H1 (cell line): ENCODE data around the gene PJVK. TPM values are rescaled to one million over a fixed set of nuclear protein-coding genes. Genes with fewer than 3 reads are reported as not detected.

Experiments used
- KDM5A ChIP-seq: fragments of 200-600 bp; IDR thresholded peaks from 2 replicates; pipeline ENCODE4 v1.7.1; 2012; ENCODE audit warnings: mild to moderate bottlenecking, low read length, inconsistent platforms, mixed read lengths
- RFX5 ChIP-seq: IDR thresholded peaks from 2 replicates; pipeline ENCODE4 v1.6.1; 2011; ENCODE audit warnings: low read depth, low read length, improper control_type of control experiment, borderline replicate concordance
- SP4 ChIP-seq: IDR thresholded peaks from 2 replicates; pipeline ENCODE4 v1.6.1; 2012; ENCODE audit warnings: low read length, inconsistent platforms
- polyA plus RNA-seq, 7 experiments: library from polyadenylated mRNA; depleted of rRNA in 3 of 7; stranded (reverse) in 5 of 7; unstranded in 2 of 7; fragments of >200 nt in 5 of 7; fragments of 200-250 nt in 2 of 7; gene quantifications; 1 replicate in 5 of 7; 2 replicates in 1 of 7; 4 replicates in 1 of 7; pipeline versions ENCODE4 v1.2.1 to v1.2.3, GENCODE V29; 2011 to 2013; ENCODE audit warnings: missing spikeins in 2 of 7, mixed read lengths in 2 of 7
- total RNA-seq: library from RNA; stranded (reverse); fragmentation: NEBNext Ultra II Directional; extraction: Animal tissue kit (Norgen Biotek cat#: 25700); gene quantifications from 2 replicates; pipeline ENCODE4 v1.2.1, GENCODE V29; 2021
- TF ChIP-seq, protein P1 (sequence below): IDR thresholded peaks from 2 replicates; pipeline ENCODE4 v1.6.1; 2011; ENCODE audit warnings: low read length, improper control_type of control experiment
- TF ChIP-seq, protein P2 (sequence below): IDR thresholded peaks from 2 replicates; pipeline ENCODE4 v1.6.1; 2011; ENCODE audit warnings: low read depth, mild to moderate bottlenecking, low read length; ENCODE audit not compliant: insufficient read depth

PJVK gene
- total and polyA plus RNA-seq, 2 of the 8 experiments (the other 6 are each of a cell fraction or from before 2014, with no cell fraction given) = 2.4 to 2.8 TPM

GRCh38 chr2:178457390-178457886 lies 6.3 kb downstream of the PJVK start (continued):
- TF ChIP-seq, protein P1, sequence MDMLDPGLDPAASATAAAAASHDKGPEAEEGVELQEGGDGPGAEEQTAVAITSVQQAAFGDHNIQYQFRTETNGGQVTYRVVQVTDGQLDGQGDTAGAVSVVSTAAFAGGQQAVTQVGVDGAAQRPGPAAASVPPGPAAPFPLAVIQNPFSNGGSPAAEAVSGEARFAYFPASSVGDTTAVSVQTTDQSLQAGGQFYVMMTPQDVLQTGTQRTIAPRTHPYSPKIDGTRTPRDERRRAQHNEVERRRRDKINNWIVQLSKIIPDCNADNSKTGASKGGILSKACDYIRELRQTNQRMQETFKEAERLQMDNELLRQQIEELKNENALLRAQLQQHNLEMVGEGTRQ = no peak
- TF ChIP-seq SP4 (no peak), RFX5 (no peak), KDM5A (no peak)
- TF ChIP-seq, protein P2, sequence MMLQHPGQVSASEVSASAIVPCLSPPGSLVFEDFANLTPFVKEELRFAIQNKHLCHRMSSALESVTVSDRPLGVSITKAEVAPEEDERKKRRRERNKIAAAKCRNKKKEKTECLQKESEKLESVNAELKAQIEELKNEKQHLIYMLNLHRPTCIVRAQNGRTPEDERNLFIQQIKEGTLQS = no peak
